ENCODE results near the gene GNGT2.

DNA sequence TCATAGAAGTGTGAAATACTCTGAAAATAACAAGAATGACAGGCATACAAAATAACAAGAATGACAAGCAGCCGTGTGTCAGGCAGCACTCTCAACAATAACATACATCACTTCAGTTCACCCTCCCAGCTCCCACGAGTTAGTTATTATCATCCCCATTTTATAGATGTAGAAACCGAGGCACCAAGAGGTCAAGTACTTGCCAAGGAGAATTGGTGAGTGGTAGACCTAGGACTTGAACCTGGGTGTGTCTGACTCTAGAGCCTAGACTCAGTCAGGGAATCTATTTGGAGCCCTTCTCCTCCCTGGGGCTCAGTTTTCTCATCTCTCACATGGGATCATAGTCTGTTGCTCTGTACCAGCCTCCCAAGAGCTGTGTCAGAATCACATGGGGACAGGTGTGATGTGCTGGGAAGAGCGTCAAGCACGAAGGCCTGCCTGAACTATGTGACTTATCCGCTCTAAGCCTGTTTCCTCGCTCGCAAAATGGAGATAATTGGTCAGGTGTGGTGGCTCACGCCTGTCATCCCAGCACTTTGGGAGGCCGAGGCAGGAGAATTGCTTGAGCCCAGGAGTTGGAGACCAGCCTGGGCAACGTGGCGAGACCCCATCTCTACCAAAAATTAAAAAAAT is 39.6 kb upstream of the GNGT2 start:
- TF ChIP-seq ZNF274 (IDR thresholded peaks at IDR 0.05; ENCODE audit: low read length) (no peak), ZNF274 (tag by site-specific recombination; IDR thresholded peaks at IDR 0.05; ENCODE audit: borderline replicate concordance) (no peak), BCL11B (tag by site-specific recombination; IDR thresholded peaks at IDR 0.05; ENCODE audit: low read depth) (no peak), ZBTB1 (tag by site-specific recombination; IDR thresholded peaks at IDR 0.05) (no peak), ZFP3 (tag by site-specific recombination; IDR thresholded peaks at IDR 0.05; ENCODE audit: low read depth) (no peak)
- TF ChIP-seq, protein P1, sequence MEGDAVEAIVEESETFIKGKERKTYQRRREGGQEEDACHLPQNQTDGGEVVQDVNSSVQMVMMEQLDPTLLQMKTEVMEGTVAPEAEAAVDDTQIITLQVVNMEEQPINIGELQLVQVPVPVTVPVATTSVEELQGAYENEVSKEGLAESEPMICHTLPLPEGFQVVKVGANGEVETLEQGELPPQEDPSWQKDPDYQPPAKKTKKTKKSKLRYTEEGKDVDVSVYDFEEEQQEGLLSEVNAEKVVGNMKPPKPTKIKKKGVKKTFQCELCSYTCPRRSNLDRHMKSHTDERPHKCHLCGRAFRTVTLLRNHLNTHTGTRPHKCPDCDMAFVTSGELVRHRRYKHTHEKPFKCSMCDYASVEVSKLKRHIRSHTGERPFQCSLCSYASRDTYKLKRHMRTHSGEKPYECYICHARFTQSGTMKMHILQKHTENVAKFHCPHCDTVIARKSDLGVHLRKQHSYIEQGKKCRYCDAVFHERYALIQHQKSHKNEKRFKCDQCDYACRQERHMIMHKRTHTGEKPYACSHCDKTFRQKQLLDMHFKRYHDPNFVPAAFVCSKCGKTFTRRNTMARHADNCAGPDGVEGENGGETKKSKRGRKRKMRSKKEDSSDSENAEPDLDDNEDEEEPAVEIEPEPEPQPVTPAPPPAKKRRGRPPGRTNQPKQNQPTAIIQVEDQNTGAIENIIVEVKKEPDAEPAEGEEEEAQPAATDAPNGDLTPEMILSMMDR (tag by site-specific recombination; IDR thresholded peaks at IDR 0.05): no peak

Measured in HEK293 (cell line).